Fibroblast of skin of right biceps (primary cell): ENCODE data around the gene RAB11FIP3.
"Not testable (repeated sequence)": the region's sequence is repeated elsewhere in the genome, so short reads cannot be mapped to it uniquely, and the experiment has no call there.

Experiments
- DNase-seq: peaks from one replicate; pipeline ENCODE4 v3.0.0-alpha.2; 2013

Gene RAB11FIP3

DNA sequence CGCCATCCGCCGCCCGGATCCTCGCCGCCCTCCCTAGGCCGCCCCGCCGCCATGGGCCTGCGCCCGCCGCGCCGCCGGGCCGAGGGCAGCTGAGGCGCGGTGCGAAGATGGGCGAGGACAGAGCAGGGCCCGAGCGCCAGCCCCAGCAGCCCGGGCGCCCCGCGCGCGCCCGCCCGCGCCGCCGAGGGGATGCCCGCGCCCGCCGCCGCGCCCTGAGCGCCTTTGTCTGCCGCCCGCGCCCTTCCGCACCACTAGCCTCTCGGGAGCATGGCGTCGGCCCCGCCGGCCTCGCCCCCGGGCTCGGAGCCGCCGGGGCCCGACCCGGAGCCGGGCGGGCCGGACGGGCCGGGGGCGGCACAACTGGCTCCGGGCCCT lies 278 bp downstream of the RAB11FIP3 start:
- no peak for DNase-seq

DNA sequence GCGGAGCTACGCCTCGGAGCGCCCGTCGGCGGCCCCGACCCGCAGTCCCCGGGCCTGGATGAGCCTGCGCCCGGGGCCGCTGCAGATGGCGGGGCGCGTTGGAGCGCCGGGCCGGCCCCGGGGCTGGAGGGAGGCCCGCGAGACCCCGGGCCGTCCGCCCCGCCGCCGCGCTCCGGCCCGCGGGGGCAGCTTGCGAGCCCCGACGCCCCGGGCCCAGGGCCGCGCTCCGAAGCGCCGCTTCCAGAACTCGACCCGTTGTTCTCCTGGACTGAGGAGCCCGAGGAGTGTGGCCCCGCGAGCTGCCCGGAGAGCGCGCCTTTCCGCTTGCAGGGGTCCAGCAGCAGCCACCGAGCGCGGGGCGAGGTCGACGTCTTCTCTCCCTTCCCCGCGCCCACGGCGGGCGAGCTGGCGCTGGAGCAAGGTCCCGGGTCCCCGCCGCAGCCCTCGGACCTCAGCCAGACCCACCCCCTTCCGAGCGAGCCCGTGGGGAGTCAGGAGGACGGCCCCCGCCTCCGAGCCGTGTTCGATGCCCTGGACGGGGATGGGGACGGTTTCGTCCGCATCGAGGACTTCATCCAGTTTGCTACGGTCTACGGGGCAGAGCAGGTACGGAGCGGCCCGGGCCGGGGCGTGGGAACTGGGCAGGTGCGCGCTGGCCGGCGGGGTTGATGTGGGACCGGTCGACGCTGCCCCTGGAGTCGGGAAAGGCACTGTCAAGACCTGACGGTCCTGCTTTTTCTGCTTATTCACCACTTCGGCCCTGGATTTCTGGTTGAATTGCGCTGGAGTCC lies 861 bp downstream of the RAB11FIP3 start:
- no peak for DNase-seq

DNA sequence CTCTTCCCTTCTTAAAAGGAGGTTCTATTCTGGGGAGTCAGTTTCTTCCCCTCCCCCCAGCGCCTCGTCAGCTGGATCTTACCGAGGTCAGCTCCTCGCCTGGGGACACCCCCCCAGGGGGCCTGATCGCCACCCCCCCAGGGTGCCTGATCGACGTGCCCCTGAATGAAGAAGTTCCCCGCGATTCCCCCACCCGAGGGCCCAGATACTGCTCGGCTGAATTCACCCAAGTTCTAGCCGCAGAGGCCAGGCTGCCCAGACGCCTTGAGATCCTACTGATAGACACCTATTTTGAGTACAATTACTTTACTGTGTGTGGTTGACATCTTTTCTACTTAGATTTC lies 1.4 kb downstream of the RAB11FIP3 start:
- no peak for DNase-seq

DNA sequence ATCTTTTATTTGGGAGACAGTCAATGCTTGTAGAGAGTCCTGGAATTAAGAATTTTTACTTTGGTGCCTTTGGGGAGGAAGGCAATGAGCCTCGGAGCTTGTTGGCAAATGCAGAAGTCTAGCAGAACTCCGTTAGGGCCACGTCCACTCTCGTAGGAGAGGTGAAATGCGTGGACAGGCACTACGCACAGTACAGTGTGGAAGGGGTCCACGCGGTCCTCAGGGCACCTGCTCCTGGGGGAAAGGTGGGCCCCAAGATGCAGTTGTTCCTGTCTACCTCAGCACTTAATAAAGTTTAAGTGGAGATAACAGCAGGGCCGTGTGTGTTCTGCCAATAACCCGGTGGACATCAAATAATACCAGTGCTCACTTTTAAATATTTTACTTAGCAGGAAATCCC lies 1.8 kb downstream of the RAB11FIP3 start:
- DNase-seq = no peak

DNA sequence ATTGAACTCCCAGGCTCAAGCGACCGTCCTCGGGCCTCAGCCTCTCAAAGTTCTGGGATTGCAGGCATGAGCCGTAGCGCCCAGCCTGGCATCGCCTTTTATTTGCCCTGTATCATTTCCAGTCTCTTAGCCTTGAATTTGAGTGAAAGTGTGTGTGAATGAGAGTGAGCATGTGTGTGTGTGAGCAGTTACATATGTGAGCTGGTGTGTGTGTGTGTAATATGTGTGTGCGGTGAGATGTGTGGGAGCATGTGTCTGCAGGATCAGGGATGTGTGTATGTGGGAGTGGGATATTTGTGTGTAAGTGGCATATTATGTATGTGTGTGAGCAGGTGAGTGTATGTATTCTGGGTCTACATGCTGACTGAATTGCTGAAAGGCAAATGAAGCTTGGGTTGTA lies 5.5 kb downstream of the RAB11FIP3 start:
- no peak for DNase-seq

DNA sequence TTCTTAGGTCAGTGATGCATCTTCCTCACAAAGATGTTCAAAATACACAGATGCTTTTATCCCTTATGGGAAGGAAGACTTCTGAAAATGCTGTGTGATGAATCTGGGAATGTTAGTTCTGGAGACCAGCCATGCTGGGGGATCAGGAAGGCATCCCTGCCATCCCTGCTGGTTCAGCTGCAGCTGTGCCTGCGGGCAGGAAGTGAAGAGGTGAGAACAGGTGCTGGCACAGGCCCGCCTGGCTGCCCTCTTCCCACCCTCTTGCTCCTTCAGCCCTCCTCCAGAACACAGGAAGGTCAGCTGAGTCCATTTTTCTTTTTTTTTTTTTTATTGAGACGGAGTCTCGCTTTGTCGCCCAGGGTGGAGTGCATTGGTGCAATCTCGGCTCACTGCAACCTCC lies 15.2 kb downstream of the RAB11FIP3 start:
- no peak for DNase-seq

DNA sequence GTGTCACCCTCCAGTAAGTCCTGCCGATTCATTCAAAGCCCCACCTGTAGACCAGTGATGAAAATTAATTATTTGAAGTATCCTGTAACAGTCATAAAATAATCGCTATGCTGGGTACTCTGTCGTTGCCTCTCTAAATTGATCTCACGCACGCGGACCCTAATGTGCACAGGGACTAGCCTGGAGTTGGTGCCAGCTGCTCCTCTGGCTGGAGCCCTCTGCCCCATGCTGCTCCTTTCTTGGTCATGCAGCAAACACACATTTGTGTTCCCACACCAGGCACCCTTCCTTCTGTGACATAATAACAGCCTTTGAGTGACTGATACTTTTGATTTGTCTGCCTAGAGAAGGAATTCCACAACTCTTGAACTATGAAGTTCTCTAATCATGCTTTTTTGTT lies 16.0 kb downstream of the RAB11FIP3 start:
- no peak for DNase-seq

DNA sequence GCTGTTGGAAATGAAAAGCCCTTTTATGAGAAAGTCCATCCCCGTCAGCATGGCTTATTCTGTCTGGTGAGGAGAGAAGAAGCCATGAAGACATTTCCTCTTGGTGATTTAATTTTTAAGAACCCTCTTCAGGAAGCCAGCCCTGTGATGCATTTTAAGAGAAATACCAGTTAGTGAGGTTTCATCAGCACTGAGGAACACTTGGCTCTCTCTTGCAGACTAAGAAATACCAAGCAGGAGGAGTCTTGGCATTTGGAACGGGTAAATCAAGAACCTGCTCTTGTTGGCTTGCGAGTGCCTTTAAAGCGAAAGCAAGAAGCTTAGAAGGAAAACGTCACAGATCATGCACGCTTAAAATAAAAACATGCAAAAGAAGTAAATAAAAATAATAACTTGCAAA lies 17.5 kb downstream of the RAB11FIP3 start:
- no peak for DNase-seq

DNA sequence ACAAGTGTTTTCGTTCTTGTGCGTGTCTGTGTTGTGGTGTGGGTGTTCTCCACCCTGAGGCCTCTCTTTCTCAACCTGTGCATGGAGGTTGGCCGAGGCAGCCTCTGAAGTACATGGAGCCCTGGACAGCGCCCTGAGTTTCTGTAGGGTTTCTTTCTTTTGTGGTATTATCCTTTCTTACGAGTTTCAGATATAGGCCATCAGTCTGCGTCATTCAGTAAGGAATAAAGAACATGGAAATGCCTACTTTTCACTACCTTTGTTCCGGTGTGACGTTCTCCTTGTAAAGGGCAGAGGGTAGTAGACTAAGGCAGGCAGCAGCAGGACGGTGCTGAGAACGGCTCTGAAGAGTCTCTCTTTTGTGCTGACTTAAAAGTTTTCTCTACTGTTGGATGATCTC lies 18.6 kb downstream of the RAB11FIP3 start:
- DNase-seq = no peak

DNA sequence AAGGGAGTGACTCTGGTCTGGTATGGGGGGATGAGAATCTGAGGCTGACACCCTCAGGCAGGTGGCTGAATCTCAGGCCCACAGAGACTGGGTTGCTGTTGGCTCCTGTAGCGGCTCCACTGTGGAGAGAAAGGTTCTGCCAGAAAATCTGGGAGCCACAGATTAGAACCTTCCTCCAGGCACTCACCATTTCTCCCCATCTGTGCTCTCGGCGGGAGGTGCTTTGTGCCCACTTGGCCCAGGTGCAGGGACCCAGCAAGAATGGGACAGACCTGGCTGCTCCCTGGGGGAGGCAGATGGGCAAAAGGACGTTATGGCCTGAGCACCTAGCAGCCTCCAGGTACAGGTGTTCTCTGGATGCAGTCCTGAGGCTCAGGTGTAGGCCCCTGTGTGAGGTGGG lies 20.1 kb downstream of the RAB11FIP3 start:
- DNase-seq = no peak

DNA sequence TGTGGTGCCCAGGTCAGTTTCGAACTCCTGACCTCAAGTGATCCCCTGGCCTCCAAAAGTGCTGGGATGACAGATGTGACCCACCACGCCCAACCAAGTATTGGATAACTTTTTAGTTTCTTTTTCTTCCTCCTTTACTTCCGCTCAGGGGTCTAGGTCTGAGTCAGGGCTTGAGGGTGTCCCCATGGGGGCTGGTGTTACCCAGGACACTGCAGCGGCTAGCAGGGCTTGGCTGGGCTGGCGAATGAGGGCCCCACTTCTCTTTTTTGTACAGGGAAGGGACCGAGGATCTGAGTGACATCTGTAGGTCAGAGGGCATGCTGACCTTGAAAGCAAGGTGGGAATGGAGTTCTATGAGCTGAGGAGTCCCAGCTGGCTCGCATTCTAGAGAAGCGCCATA lies 24.9 kb downstream of the RAB11FIP3 start:
- DNase-seq = no peak

DNA sequence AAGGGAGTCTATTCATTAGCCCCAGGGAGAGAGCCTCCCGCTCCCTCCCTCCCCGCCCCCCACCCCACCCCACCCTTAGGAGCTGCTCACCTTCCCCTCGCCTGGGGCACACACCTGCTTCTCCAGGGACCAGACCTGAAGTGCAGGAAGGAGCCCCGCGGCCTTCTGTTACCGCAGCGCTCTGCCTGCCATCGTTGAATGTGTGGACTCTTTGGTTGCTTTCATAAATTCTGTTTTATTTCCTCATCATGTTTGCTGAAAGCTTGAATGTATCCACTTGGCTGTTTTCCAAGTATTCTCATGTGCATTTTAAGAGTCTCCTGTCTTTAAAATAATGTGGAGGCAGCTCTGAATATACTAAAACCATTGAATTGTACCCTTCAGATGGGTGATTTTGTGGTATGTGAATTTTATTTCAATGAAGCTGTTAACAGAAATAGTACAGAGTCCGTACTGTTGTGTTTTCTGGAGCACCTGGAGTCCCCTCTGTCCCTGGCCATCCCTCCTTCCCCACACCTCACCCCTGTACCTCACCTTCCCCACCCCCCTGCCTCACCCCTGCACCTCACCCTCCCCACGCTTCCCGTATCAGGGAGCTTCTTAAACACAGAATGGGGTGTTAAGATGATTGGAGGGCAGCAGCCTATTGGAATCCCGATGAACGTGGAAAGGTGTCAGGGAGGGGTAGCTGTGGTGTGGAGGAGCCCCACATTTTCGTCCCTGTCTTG lies 25.5 kb downstream of the RAB11FIP3 start:
- DNase-seq = no peak

DNA sequence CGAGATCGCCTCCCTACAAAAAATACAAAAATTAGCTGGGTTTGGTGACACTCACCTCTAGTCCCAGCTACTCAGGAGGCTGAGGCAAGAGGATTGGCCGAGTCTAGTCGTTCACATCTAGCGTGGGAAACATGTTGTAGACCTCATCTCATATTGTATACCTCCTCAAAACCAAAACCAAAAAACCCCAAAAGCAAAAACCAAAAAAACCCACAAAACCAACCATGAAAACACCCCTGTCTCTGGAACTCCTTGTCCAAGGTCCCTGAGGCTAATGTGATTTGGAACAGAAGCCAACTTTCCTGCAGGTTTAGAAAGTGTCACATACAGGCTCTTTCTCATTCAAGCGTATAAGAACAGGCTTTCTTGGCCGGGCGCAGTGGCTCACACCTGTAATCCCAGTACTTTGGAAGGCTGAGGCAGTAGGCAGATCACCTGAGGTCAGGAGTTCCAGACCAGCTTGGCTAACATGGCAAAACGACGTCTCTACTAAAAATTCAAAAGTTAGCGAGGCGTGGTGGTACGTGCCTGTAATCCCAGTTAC lies 29.0 kb downstream of the RAB11FIP3 start:
- no peak for DNase-seq

DNA sequence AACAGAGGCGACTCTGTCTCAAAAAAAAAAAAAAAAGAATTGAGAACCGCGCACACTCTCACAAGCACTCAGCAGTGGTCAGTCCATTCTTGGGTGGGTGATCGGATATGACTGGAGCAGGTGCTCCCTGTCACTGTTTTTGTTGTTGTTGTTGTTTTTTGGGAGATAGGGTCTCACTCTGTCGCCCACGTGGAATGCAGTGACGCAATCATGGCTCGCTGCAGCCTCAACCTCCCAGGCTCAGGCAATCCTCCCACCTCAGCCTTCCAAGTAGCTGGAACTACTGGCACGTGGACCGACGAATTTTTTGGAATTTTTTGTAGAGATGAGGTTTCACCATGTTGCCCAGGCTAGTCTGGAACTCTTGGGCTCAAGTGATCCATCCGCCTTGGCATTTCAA lies 30.0 kb downstream of the RAB11FIP3 start:
- no peak for DNase-seq

DNA sequence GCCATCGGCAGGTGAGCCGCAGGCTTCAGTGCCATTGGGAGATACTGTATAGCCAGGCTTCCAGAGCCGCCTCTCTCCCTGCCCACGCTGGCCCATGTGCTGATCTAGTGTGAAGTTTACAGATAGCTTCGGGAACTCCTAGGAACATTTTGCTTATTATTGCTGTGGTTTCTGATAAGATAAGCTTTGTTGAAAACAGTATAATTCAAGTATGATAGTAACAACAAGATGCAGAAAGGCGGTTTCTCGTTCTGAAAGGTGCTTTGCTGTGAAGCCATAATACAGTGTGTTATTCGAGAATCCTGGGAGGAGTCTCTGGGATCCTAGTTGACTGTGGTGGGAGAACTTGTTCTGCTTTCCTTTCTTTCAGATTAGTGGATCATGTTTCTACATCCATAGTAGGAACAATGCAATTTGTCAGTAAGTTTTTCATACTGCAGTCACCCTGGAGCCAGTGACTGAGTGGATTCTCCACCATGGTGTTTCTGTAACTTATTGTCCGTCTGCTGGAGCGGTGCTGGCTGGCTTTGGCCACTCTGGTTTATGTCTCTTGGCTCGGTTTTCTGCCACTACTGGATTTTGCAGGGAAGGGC lies 31.5 kb downstream of the RAB11FIP3 start:
- DNase-seq = peak; percentile 17

DNA sequence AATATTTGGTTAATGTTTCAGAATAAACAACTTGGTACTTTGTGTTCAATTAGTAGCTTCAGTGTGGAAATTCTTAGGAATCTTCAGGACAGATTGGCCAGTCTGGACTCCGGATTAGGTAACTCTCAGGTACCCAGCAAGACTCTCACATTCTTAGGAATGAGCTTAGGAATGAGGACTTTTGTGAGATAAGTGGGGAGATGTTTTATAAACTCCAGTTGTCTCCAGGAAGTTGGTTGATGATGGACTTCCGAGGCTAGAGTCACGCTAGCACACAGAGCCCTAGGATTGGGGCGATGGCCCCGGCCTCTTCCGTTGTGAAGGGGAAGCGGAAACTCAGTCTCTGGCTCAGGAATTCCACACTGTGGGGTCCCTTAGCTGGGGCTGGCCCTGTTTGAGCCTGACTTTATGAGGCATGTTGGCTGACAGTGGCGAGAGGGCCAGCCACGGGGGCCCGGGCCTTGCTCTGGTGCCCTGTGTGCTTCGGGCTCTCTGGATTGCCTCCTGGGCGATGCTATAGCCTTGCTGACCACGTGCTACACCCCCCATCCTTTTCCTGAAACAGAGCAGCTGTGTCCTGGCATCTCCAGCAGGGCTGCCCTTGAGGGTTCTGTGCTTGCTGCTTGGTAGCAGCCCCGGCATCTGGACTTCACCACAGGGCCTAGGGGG lies 32.4 kb downstream of the RAB11FIP3 start:
- DNase-seq = peak; percentile 11

DNA sequence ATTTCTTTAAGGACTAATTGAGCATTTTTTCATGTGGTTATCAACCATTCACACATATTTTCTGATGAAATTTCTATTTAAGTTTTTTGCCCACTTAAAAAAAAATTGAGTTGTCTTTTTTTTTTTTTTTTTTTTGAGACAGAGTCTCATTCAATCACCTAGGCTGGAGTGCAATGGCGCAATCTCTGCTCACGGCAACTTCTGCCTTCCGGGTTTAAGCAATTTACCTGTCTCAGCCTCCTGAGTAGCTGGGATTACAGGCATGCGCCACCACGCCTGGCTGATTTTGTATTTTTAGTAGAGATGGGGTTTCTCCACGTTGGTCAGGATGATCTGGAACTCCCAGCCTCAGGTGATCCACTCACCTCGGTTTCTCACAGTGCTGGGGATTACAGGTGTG lies 34.3 kb downstream of the RAB11FIP3 start:
- DNase-seq = no peak

DNA sequence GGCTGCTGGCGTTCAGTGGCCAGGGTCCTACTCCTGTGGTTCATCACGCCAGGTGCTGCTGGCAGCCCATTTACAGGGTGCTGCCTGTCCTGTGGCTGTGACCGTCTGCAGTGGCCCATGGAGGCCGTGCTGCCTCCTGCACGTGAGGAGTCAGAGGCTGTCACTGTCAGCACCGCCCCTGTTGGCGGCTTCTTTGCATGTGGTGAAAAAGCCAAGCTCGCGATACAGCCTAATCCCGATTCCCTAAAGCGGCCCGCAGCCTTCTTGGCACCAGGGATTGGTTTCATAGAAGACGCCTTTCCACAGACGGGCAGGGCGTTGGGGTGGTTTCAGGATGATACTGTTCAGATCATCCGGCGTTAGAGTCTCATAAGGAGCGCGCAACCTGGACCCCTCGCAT lies 35.3 kb downstream of the RAB11FIP3 start:
- no peak for DNase-seq

DNA sequence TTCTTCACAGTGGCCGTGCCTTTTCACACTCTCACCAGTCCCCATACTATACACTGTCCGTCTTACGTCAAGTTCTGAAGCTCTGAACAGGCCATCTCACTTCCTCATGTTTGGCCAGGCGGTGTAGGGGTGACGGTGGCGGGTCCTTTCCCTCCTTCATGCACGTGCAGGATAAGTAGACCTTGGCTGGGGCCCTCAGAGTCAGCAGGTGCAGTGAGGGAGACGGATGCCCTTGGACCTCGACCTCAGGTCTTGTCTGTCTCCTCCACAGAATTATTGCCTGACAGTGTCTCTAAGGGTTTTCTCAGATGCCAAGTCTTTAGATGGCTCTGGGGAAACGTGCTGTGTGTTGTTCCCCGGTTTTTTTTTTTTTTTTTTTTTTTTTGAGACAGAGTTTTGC lies 37.6 kb downstream of the RAB11FIP3 start:
- no peak for DNase-seq

DNA sequence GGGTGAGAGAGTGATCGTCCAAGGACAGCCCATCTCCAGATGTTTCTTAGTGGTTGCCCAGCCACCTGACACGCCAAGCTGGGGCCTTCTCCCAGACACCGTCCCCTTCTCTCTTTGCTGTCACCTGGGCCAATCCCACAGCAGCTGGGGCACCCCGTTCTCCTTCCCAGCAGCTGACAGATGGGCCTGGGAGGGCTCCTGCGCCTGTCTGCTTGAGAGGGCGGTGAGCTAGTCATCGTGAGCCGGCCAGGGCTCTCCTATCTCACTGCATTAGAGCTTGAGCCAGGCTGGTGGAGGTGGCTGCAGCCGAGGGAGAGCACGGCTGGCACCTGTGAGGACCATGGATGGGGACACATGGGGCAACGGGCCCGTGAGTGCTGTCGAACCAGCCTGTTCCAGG lies 41.2 kb downstream of the RAB11FIP3 start:
- DNase-seq = no peak

DNA sequence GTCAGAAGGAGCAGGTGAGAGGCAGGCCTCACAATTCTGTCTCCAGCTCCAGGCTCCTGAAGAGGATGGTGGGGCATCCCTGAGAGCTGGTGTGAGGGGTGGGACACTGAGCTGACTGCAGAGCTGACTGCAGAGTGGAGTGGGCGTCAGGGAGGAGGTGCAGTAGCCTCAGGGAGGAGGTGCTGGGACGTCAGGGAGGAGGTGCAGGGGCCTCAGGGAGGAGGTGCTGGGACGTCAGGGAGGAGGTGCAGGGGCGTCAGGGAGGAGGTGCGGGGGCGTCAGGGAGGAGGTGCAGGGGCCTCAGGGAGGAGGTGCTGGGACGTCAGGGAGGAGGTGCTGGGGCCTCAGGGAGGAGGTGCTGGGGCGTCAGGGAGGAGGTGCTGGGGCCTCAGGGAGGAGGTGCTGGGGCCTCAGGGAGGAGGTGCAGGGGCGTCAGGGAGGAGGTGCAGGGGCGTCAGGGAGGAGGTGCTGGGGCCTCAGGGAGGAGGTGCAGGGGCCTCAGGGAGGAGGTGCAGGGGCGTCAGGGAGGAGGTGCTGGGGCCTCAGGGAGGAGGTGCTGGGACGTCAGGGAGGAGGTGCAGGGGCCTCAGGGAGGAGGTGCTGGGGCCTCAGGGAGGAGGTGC lies 41.9 kb downstream of the RAB11FIP3 start:
- DNase-seq = not testable (repeated sequence)

DNA sequence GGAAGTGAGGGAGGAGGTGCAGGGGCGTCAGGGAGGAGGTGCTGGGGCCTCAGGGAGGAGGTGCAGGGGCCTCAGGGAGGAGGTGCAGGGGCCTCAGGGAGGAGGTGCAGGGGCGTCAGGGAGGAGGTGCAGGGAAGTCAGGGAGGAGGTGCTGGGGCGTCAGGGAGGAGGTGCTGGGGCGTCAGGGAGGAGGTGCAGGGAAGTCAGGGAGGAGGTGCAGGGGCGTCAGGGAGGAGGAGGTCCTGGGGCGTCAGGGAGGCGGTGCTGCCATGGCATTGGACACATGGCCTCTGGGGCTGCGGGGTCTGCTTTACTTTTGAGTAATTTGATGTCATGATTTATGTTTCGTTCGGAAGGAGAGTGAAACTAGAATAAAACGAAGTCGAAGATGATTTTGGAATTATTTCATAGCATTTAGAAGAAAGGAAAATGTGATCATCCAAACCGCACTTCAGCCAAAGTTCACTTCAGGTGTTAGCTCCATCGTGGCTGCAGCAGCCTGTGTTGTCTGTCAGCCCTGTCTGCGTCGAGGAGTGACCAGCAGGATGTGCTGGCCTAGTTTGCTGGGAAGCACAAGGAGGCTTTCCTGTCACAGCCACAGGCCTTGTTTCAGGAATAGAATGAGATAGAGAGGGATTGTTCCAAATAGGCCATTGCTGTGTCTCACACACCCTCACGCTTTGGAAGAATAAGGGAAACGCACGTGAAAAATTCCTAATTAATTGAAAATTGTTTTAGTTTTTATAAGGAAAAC lies 42.8 kb downstream of the RAB11FIP3 start:
- DNase-seq = no peak
